T-helper 22 cell (primary cell): ENCODE data around the gene CD24.

Experiments
- DNase-seq: peaks from one replicate; pipeline ENCODE4 v3.0.0-alpha.2; 2020; ENCODE audit warnings: low read depth

CD24 gene

DNA sequence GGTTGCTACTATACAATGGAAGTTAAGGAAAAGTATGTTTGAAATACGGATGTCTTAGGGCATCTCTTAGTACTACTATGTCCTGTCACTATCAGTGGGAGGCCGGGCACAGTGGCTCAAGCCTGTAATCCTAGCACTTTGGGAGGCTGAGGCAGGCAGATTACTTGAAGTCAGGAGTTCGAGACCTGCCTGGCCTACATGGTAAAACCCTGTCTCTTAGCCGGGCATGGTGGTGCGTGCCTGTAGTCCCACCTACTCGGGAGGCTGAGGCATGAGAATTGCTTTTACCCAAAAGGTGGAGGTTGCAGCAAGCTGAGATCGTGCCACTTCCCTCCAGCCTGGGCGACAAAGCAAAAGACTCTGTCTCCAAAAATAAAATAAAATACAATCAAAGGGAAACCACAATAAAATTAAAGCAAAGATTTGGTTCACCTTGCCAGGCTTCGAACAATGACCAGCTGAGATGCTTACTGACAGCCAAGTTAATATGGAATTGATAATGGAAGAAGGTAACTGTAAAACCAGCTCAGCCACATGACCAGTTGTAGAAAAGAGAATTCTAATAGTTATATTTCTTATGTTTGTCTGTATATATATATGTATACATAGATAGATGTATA, 6.5 kb downstream of the CD24 start:
- no peak for DNase-seq

DNA sequence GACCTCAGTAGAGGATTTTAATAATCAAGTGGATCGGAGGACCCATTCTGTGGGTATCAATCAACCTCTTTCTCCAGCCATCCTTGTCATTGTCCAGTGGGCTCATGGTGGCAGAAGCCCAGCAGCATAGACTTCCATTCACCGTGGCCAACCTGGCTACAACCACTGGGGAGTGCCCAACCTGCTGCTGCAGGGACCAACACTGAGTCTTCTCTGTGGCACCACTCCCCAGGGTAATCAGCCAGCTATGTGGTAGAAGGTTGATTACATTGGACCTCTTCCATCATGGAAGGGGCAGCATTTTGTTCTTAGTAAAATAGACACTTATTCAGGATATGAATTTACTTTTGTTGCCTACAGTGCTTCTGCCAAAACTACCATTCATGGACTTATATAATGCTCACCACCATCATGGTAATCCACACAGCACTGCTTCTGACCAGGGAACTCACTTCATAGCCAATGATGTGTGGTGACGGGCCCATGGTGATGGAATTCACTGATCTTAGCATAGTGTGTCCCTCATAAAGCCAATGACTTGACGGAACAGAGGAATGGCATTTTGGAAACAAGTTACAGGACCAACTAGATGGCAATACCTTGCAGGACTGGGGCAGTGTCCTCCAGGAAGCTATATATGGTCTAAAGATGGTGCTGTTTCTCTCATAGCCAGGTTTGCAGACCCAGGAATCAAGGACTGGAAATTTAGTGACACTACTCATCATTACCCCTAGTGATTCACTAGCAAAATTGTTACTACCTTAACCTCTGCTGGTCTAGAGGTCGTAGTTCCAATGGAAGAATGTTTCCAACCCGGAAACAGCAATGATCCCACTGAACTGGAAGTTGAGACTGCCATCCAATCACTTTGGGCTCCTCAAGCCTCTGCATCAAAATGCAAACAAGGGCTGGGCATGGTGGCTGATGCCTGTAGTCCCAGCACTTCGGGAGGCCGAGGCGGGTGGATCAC, 7.6 kb downstream of the CD24 start:
- no peak for DNase-seq

DNA sequence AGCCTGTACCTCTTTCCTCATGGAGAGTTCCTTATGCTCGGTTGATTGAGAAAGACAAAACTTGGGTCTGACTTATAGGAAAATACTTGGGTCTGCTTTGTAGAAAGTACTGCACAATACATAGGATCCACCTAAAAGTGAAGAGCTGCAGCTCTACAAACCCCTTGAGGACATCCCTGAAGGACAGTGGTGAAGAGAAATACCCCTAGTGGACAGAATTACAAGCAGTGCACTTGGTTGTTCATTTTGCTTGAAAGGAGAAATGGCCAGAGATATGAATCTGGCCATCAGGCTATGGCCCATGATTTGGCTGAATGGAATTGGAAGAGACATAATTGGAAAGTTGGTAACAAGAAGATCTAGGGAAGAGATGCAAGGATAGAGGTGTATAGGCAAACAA, 8.3 kb downstream of the CD24 start:
- DNase-seq = no peak

DNA sequence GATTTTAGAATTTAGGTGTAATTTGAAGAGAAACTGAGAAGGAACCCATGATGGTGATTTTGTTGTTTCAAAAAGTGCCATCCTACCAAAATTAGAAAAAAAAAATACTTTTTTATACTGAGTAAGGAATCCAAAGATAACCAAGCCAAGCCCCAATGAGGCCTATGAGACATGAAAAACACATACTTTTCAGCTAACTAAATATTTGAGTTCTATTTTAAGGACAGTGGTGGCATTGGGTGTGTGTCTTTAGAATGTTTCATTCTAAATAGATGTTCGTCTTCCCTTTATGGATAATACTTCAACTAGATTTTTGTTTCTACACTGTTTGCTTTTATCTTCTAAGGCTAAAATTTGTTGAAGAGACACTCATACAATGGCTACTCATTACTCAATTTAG, 9.6 kb downstream of the CD24 start:
- DNase-seq = no peak

DNA sequence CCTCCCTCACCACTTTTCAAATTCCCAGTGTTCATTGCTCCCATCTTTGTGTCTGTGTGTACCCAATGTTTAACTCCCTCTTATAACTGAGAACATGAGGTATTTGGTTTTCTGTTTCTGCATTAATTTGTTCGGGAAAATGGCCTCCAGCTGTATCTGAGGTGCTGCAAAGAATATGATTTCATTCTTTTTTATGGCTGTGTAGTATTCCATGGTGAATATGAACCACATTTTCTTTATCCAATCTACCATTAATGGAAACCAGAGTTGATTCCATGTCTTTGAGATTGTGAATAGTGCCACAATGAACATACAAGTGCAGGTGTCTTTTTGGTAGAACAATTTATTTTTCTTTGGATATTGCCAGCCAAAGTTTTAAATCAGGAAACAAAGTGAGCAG, 10.4 kb downstream of the CD24 start:
- no peak for DNase-seq

DNA sequence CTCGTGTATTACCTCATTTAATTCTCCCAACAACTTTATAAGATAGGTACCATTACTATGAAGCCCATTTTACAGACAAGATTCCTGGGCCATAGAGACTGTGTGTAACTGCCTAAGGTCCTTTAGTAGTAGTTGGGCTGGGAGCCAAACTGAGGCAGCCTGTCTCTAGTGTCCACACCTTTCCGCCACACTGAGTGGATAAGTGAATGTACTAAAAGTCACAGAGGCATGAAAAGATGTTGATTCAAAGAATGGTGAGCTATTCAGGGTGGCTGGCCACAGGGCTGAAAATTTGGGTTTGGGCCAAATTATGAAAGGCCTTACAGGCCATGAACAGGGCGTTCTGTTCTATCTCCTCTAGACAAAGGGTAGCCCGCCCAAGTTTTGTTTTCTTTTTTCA, 11.0 kb downstream of the CD24 start:
- no peak for DNase-seq

DNA sequence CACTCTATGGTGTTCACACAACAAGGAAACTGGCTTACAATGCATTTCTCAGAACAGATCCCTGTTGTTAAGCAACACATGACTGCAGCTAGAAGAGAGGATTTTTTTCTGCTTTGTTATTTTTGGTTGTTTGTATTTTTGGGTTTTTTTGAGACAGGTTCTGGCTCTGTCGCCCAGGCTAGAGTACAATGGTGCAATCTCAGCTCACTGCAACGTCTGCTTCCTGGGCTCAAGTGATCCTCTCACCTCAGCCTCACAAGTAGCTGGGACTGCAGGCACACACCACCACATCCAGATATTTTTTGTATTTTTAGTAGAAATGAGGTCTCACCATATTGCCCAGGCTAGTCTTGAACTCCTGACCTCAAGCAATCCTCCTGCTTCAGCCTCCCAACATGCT, 12.7 kb downstream of the CD24 start:
- DNase-seq = no peak

DNA sequence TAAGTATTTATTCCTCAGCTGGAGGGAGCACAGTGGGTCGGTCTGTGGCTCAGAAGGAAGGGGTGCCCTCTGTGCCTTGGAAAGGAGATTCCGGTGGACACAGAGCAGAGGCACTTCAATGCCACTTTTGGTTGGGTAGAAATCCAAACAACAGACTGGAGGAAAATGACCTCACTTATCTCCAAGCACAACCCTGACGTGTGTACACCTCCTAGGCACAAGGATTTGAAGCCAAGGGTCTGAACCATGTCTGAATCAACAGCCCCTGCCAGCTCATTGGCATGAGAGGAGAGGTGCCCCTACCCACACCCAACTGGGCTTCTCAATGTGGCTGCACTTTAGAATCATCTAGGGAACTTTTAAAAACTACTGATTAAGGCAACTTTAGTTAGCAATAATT, 13.4 kb downstream of the CD24 start:
- DNase-seq = no peak

DNA sequence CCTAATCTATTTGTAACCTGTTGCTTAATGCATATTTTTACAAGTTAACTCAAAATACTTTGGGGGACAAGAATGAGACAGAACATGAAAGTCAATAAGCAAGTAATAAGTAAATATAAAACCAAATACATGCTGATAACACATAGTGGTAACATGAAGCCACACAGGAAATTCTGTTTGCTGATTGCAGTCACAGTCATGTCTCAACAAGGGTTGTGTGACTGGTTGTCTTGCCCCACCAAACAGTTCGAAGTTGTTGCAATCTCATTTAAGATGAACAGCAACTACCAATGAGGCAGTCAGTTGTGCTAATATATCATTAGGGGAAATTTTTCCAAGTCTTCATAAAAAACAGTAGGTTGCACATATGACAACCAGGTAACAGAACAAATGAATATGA, 14.5 kb downstream of the CD24 start:
- DNase-seq = no peak

DNA sequence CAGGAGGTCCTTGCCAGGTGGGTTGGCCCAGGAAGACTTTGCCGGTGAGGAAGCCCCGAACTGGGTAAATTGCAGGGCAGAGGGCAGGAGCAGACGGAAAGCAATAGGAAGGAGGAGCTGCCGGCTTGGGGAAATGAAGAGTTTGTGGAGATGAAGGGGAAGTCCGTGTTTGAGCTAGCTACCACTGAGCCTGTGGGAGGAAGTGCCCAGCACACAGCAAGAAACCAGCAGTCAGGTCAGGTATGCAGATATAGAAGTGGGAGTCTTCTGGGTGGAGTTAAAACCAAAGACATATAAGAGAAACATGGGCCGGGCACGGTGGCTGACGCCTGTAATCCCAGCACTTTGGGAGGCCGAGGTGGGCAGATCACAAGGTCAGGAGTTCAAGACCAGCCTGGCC, 34.7 kb downstream of the CD24 start:
- DNase-seq = no peak

DNA sequence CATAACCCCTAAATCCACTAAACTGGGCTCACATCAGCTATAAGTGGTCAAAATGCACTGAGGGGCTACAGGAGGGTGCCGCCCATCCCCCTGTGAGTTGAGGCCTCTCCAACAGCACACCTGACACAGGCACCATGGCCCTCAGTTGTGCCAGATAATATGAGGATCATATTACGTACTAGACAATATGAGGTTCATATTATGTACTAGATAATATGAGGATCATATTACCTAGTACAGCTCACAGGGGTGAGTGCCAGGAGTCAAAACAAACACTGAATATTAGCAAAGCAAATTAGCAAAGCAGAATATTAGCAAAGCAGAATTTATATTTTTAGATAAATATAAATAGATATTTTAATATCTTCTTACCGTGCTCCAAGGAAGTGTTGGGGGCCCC, 35.3 kb downstream of the CD24 start:
- no peak for DNase-seq

DNA sequence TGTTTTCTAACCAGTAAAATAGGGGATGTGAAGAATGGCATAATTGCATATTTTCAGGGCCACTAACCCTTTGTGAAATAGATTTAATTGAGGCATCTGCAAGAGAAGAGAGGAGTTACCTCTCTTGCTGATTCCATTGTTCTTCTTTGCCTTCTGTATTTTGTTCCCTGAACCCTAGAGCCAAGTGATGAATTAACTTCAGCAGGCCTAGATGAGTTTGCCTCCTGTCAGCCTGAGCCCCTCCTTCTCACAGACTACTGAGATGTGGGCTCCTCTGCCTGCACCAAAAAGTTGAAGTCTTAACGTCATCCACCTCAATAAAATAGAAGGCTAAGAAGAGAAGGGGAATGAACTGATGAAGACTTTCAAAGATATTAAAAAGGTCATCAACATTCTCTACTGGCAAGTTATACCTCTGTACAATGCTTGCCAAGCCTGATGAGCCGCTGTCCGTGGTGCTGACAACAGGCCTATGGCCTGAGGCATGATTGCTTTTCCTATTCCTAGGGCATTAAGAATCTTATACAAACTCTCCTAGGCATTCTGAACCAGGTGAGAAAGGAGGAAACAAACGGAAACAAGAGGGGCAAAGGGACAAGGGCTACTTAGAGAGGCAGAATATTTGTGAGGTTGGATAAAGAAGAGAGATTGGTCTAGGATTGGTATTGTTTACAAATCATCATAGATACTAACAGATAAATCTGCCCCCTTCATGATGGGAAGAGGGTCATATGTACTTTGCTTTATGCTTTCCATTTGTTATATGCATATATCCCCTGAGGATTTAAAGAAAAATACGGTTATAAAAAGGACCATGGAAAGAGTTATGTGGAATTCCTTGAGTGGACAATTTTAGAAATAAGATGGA, 46.8 kb downstream of the CD24 start:
- no peak for DNase-seq

DNA sequence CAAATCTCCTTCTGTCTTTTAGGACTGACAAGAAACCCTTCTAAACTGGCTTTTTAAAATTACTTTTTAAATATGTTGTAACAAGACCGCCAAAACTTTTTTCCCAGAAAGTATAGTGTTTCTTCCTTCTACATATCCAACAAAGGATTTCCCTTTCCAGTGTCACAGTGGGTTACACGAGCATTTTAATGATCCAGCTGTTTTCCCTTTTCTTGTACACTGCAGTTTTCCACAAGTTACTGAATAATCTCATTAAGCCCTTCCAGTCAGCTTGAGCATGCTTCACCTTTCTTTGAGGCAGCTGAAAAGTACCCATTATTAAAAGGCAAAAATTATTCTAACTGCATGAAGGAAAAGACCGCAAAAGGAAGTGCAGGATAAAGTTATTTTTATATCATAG, 48.6 kb downstream of the CD24 start:
- DNase-seq = no peak

DNA sequence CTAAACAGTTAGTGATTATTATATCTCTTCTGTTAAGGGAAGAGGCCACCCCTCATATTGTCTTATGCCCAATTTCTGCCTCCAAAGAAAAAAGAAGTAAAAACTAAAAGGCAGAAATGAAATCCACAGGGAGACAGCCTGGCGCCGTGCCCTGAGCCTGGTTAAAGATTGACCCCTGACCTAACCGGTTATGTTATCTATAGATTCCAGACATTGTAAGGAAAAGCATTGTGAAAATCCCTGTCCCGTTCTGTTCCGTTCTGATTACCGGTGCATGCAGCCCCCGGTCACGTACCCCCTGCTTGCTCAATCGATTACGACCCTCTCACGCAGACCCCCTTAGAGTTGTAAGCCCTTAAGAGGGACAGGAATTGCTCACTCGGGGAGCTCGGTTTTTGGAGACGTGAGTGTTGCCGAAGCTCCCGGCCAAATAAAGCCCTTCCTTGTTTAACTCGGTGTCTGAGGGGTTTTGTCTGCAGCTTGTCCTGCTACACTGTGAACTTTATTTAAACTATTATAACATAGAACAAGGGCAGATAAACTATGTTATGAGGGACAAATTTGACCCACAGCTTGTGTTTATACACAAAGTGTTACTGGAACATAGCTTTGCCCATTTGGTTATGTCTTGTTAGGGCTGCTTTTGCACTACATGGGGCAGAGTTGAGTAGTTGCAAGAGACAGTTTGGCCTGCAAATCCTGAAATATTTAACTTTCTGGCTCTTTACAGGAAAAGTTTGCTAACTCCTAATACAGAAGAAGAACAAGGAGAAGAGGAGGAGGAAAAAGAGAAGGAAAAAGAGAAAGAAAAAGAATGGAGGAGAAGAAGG, 49.6 kb downstream of the CD24 start:
- no peak for DNase-seq

DNA sequence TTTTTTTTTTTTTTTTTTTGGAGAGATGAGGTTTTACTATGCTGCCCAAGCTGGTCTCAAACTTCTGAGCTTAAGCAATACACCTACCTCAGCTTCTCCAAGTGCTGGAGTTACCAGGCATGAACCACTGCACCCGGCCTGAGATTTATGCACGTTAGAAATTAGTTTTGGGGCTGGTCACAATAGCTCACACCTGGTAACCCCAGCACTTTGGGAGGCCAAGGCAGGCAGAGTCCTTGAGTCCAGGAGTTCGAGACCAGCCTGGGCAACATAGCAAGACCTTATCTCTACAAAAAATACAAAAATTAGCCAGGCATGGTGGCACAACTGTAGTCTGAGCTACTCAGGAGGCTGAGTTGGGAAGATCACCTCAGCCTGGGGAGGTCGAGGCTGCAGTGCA, 51.9 kb downstream of the CD24 start:
- no peak for DNase-seq
